Activated CD4-positive, alpha-beta T cell treated with anti-CD3 and anti-CD28 coated beads, Interleukin-2, amount 10 ng/mL, durations not matched to agents 24 days and 14 days (primary cell): ENCODE measurements around the gene VPS26C. TPM values are rescaled to one million over a fixed set of nuclear protein-coding genes. Genes with fewer than 3 reads are reported as not detected.

Experiments used
- DNase-seq: peaks from one replicate; pipeline ENCODE4 v3.0.0; 2022
- H3K27ac Mint-ChIP-seq: one replicate; pipeline ENCODE4 v1.8.0; 2022; ENCODE audit warnings: mild to moderate bottlenecking, mixed read lengths
- H3K27me3 Mint-ChIP-seq: one replicate; pipeline ENCODE4 v1.8.0; 2022; ENCODE audit warnings: mixed read lengths
- H3K36me3 Mint-ChIP-seq: one replicate; pipeline ENCODE4 v1.8.0; 2022; ENCODE audit warnings: low read depth, mild to moderate bottlenecking, mixed read lengths
- H3K4me1 Mint-ChIP-seq: one replicate; pipeline ENCODE4 v1.8.0; 2021; ENCODE audit warnings: mixed read lengths
- H3K4me3 Mint-ChIP-seq: one replicate; pipeline ENCODE4 v1.8.0; 2022; ENCODE audit warnings: mild to moderate bottlenecking, moderate library complexity, mixed read lengths
- H3K9me3 Mint-ChIP-seq: one replicate; pipeline ENCODE4 v1.8.0; 2021; ENCODE audit warnings: mixed read lengths
- intact Hi-C: fragments of 100-400 bp; cut with micrococcal nuclease; formaldehyde crosslinking; loops from one replicate; pipeline ENCODE4 v1.15.1; 2023
- total RNA-seq: library from RNA; stranded (reverse); gene quantifications from 2 replicates; pipeline ENCODE4 v1.2.3, GENCODE V29; 2022

The VPS26C gene
- total RNA-seq, 1 donor from 2014 or later: 60.0 TPM

DNA sequence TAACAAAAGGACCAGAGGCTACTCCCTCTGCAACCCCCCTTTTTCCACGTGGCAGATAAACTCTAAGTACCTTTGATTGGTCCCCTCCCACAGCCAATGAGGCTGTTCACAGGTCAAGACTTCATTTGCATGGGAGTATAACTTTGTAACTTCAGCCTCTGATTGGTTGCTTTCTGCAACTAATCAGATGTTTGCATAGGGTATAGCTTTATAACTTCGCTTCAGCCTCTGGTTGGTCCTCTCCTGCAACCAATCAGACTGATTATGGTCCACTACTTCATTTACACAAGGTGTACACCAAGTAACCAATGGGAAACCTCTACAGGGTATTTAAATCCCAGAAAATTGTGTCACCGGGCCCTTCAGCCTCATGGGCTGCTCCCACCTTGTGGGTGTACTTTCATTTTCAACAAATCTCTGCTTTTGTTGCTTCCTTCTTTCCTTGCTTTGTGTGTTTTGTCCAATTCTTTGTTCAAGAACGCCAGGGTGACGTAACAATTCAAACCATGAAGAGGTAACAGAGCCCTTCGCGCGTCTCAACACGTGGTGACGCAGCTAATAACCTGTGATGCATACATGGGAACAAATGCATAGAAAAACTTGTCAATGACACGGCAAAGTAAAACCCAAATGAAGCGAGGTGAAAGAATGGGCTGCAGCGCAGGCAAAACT lies 47.2 kb downstream of the VPS26C start:
- H3K36me3 Mint-ChIP-seq: peaks cover 30% of the 10 kb centered on the region
- peaks cover 31% of the 10 kb centered on the region for H3K4me1 Mint-ChIP-seq
- intact Hi-C loops: loop anchor here (5.0 to 10.0 kb wide), 2 partner anchors 145 to 242 kb away; partner anchors contain the start of genes PIGP and TTC3
- H3K4me3 Mint-ChIP-seq: peak overlapping the region; percentile 85
- peak overlapping the region; percentile 95 for H3K27ac Mint-ChIP-seq
- DNase-seq: no peak
- H3K9me3 Mint-ChIP-seq: no peaks in the 10 kb centered on the region
- H3K27me3 Mint-ChIP-seq: peaks cover 2% of the 10 kb centered on the region

DNA sequence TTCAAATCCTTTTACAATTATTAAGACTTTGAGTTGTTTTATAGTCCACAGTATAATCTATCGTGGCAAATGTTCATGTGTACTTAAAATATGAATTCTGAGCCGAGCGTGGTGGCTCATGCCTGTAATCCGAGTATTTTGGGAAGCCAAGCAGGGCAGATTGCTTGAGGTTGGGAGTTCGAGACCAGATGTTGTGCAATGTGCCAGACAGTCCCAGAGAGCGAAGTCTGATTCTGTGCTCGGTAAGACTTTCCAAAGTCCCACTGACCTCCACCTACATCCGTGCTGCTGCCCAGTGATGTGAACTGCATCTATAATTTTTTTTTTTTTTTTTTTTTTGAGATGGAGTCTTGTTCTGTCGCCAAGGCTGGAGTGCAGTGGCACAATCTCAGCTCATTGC lies 52.2 kb downstream of the VPS26C start:
- intact Hi-C loops: no loop called here
- no peak for DNase-seq
- Mint-ChIP-seq H3K36me3 (peaks cover 5% of the 10 kb centered on the region), H3K27me3 (peaks cover 5% of the 10 kb centered on the region), H3K9me3 (no peaks in the 10 kb centered on the region), H3K4me1 (peaks cover 4% of the 10 kb centered on the region), H3K27ac (no peak overlapping the region), H3K4me3 (no peak overlapping the region)

DNA sequence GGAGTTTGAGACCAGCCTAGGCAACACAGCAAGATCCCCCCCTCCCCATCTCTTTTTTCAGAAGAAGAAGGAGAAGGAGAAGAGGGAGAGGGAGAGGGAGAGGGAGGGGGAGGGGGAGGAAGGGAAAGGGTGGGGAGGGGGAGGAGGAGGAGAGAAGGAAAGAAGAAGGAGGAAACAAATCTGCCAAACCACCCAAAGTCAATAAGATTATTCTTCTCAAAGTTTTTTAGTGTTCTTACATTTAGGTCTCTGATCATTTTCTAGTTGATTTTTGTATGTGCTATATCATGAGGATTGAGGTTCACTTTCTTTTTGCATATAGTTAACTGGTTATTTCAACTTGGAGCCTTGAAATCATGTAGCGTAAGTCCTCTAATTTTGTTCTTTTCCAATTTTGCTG lies 56.3 kb downstream of the VPS26C start:
- intact Hi-C loops: no loop called here
- Mint-ChIP-seq H3K36me3 (no peaks in the 10 kb centered on the region), H3K4me1 (peaks cover 13% of the 10 kb centered on the region), H3K27me3 (peaks cover 5% of the 10 kb centered on the region), H3K9me3 (no peaks in the 10 kb centered on the region), H3K4me3 (no peak overlapping the region), H3K27ac (no peak overlapping the region)
- DNase-seq: no peak

DNA sequence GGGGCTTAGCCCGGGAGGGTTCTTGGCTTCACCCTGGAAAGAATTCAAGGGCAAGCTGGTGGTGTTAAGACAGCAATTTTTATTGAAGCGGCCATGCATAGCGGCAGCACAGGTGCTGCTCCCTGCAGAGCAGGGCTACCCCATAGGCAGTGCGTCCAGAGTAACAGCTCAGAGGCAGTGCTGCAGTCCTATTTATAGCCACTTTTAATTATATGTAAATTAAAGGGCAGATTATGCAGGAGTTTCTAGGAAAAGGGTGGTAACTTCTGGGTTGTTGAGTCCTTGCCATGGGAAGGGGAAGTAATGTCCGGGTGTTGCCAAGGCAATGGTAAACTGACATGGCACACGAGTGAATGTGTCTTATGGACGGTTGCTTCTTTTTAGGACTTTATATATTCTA lies 57.0 kb downstream of the VPS26C start:
- intact Hi-C loops: no loop called here
- no peaks in the 10 kb centered on the region for H3K9me3 Mint-ChIP-seq
- peaks cover 13% of the 10 kb centered on the region for H3K4me1 Mint-ChIP-seq
- H3K27me3 Mint-ChIP-seq: peaks cover 5% of the 10 kb centered on the region
- no peak overlapping the region for H3K4me3 Mint-ChIP-seq
- H3K36me3 Mint-ChIP-seq: no peaks in the 10 kb centered on the region
- H3K27ac Mint-ChIP-seq: no peak overlapping the region
- no peak for DNase-seq

DNA sequence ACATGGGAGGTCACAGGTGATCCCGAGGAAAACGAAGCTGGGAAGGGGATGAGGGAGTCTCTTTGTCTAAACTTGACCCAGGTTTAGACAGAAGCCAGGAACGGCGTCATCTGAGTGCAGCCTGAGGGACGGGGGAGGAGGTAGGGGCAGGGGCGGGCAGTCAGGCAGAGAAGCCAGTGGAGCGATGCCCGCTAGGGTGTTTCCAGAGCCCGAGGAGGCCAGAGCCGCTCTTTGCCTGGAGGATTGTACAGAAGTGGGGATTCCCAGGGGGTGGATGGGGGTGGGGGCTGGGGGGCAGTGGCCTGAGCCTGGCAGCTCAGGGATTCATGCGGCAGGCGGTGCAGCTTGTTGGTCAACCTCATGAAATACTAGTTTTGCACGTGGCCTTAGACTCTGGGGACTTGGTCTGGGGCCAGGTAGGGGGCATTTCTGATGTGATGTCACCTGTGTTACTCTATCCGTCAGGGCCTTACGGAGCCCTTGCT lies 58.4 kb downstream of the VPS26C start:
- Mint-ChIP-seq H3K4me1 (peaks cover 13% of the 10 kb centered on the region), H3K36me3 (no peaks in the 10 kb centered on the region), H3K9me3 (no peaks in the 10 kb centered on the region), H3K27ac (peak overlapping the region; percentile 9), H3K27me3 (peaks cover 5% of the 10 kb centered on the region), H3K4me3 (no peak overlapping the region)
- DNase-seq: no peak
- intact Hi-C loops: no loop called here

DNA sequence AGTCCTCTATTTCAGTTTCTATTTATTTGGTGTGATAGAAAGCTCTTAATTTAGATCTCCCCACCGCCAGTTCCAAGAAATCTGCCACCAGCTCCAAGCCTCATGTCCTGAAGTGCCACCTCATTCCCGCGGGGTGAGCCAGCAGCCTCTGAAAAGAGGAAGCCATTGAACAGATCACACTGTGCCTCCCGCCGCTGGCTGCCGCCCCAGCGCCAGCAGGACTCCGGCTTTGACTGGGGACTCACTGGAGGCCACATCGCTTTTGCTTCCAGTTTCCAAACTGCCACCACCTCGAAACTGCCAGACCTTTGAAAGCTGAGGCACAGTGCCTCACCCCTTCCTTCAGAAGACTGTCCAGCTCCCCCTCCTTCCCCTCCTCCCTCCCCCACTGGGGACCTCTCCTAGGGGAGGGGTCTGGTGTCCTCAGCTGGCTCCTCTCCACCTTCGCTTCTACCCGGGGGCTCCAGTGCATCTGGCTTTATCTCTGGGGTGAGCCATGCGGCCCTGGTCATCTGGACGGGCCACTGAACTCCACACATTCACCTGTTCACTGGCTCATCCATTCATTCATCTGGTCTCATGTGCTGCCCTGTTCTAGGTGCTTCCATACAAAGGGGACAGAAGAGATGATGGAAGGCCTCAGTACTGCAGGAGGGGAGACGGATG lies 58.9 kb downstream of the VPS26C start:
- H3K4me3 Mint-ChIP-seq: peak overlapping the region; percentile 49
- no peaks in the 10 kb centered on the region for H3K9me3 Mint-ChIP-seq
- peak; percentile 79 for DNase-seq
- intact Hi-C loops: no loop called here
- peaks cover under 1% of the 10 kb centered on the region for H3K36me3 Mint-ChIP-seq
- peak overlapping the region; percentile 66 for H3K27ac Mint-ChIP-seq
- peaks cover 13% of the 10 kb centered on the region for H3K4me1 Mint-ChIP-seq
- peaks cover 5% of the 10 kb centered on the region for H3K27me3 Mint-ChIP-seq

DNA sequence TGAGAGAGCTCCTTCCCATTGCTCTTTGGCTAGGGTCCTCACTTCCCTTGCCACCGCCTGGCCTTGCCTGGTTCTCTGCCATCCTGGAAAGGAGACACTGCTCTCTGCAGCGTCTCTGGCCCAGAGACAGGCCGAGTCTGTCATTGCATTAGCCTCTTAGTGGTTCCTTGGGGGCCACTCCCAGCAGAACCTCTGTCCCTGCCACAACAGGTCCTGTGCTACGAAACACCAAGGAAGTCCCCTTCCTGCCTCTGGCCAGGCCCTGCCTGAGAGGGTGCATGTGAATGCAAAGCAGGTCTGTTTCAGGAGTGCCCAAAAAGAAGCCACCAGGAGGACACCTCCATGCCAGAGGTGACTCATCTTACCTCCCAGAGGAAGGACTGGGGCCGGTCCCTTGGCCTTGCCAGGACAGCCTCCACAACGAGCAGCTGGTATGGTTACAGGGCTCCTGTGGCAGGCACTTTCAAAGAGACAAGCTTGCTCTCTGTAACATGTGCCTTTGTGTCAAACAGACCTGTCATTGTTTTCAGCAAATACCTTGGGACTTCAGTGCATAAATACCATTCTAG lies 59.6 kb downstream of the VPS26C start:
- DNase-seq: peak; percentile 69
- peaks cover 13% of the 10 kb centered on the region for H3K4me1 Mint-ChIP-seq
- peak overlapping the region; percentile 66 for H3K27ac Mint-ChIP-seq
- intact Hi-C loops: no loop called here
- peaks cover 5% of the 10 kb centered on the region for H3K27me3 Mint-ChIP-seq
- peaks cover 7% of the 10 kb centered on the region for H3K36me3 Mint-ChIP-seq
- peak overlapping the region; percentile 49 for H3K4me3 Mint-ChIP-seq
- no peaks in the 10 kb centered on the region for H3K9me3 Mint-ChIP-seq

DNA sequence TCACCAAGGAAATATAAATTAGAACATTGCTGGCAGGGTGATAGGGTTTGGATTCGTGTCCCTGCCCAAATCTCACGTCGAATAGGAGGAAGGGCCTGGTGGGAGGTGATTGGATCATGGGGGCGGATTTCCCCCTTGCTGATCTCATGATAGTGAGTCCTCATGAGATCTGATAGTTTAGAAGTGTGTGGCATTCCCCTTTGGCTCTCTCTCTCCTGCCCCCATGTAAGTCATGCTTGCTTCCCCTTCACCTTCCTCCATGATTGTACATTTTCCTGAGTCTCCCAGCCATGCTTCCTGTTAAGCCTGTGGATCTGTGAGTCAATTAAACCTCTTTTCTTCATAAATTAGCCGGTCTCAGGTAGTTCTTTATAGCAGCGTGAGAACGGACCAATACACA lies 60.6 kb downstream of the VPS26C start:
- Mint-ChIP-seq H3K27ac (no peak overlapping the region), H3K27me3 (peaks cover under 1% of the 10 kb centered on the region), H3K4me3 (no peak overlapping the region), H3K9me3 (no peaks in the 10 kb centered on the region), H3K36me3 (peaks cover 13% of the 10 kb centered on the region), H3K4me1 (peaks cover 13% of the 10 kb centered on the region)
- DNase-seq: no peak
- intact Hi-C loops: no loop called here

DNA sequence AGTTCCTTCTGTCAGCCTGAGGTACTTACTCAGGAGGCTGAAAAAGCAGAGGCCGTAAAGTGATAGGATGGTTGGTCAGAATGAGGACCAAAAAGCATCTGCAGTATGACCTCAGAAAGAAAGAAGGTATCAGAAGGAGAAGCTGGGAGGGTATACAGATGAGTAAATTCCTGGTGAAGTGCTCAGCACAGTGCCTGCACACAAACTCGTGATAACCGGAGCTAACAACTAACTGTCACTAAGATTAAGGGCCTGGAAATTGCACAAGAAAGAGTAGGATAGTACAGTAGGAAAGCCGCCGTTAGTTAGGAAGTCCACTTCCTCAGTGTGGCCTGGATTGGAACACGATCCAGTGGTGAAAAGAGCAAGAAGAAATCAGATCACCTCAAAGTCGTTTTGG lies 62.6 kb downstream of the VPS26C start:
- Mint-ChIP-seq H3K9me3 (no peaks in the 10 kb centered on the region), H3K36me3 (peaks cover 17% of the 10 kb centered on the region), H3K27ac (no peak overlapping the region), H3K4me3 (no peak overlapping the region), H3K27me3 (no peaks in the 10 kb centered on the region), H3K4me1 (peaks cover 13% of the 10 kb centered on the region)
- no peak for DNase-seq
- intact Hi-C loops: no loop called here

DNA sequence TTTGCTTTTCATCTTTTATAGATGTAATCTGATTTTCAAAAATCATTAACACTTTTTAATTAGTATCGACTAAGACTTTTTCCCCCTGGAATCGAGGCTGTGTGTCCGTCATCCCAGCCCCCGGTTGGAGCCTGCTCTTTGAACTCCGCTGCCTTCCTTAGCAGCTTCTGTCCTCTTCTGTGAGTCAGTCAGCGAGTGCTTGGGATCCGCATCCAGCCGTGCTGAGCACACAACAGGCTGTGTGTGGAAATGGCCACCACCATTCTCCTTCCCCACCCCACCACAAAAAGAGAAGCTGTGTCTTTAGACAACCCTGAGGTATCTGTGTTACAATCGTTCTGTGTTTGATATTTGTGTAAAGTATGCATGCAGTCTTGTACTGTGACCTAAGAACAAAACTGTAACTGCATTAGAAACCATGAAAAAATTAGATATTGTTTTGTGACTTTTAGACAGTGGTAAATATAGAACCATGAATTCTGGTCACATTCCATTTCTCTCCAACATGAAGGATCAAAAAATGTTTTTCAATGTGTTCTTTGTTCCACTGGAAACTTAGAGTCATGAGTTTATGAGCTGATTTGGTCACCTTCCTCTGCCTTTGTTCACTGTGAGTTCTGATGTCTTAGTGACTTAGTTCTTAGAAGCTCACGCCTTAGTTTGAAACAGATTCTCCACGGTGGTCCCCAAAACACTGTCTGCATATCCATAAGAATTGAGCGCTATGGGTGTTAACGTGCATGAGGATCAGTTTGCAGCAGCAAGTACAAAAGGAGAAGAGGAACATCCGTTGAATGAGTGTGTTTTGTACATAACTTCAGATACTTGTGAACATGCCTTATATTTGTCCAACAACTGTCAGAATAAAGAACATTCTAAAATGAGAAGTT lies 64.7 kb downstream of the VPS26C start:
- no peaks in the 10 kb centered on the region for H3K27me3 Mint-ChIP-seq
- no peak for DNase-seq
- intact Hi-C loops: no loop called here
- peaks cover 3% of the 10 kb centered on the region for H3K4me1 Mint-ChIP-seq
- no peak overlapping the region for H3K27ac Mint-ChIP-seq
- no peaks in the 10 kb centered on the region for H3K9me3 Mint-ChIP-seq
- peaks cover 24% of the 10 kb centered on the region for H3K36me3 Mint-ChIP-seq
- H3K4me3 Mint-ChIP-seq: no peak overlapping the region

DNA sequence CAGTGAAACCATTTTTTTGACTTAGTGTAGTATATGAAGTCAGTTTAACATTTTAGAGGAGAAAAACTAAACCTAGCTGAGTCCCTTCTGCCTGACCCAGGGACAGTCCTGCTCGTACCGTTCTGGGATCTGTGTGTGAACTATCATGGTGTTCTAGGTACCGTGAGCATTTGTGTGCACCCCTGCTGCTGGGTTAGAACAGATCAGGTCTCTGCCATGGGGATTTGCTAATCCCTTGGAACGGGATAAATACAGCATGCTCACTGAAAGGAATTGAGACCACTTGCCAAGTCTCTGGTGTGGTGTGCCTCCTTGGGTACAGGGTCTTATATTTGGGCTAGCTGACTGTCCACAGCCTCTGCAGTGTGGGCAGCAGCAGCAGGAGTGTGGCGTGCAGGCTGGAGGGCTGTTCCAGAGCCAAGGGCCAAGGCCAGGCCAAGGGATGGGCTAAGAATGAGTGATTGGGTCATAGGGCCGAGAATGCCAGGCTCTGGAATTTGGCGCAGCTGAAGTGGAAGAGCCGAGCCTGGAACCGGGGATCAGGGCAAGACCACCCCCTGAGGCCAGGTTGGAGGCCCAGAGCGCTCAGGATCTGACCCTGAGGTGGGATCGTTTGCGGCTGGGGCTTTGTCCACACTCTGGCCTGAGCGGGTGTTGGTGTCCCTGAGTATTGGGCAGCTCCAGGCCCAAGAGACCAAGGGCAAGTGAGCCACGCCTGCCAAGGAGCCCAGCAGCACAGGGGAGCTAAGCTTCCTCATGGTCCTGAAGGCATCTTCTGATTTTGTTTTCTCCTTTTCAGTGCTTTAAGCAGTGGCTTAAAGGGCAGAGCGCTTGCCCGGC lies 66.3 kb downstream of the VPS26C start:
- H3K36me3 Mint-ChIP-seq: peaks cover 30% of the 10 kb centered on the region
- no peak for DNase-seq
- H3K27ac Mint-ChIP-seq: no peak overlapping the region
- H3K9me3 Mint-ChIP-seq: no peaks in the 10 kb centered on the region
- intact Hi-C loops: no loop called here
- H3K4me3 Mint-ChIP-seq: no peak overlapping the region
- H3K4me1 Mint-ChIP-seq: no peaks in the 10 kb centered on the region
- H3K27me3 Mint-ChIP-seq: no peaks in the 10 kb centered on the region

DNA sequence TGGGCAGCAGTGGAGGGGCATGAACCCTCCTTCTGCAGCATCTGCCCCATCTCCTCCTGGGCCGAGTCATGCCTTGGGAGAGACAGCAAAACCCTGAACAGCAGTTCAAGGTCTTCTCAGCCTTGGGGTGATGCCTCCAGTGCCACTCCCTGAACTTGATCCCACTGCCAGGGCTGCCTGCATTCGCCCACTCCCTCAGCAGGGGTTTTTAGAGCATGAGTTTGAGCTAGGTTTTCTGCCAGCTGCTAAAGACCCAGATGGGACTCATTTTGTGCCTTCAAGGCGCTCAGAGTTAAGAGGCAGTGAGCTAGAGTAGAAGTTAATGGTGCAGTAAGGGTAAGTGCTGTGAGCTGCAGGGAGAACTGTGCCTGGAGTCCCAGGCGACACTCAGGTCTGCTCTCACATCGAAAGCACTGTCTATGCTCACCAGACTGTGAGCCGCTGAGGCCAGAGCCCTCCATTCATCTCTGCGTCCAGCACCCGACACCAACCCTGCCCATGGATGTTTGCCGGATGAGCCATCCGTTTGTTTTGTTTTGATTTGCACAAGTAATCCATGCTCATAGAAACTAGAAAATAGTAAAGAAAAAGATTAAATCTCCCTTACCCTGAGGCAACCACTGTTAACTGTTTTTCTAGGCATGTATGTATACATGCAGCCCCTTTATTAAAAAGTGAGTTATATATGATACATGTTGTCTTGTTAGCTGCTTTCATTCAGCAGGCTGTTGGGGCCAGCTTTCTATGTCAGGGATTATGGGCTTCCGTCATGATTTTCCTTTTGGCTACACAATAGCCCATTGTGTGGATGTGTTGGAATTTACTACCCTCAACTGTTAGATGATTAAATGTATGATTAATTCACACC lies 67.8 kb downstream of the VPS26C start:
- no peak for DNase-seq
- no peaks in the 10 kb centered on the region for H3K9me3 Mint-ChIP-seq
- H3K4me3 Mint-ChIP-seq: no peak overlapping the region
- H3K27me3 Mint-ChIP-seq: no peaks in the 10 kb centered on the region
- peaks cover 35% of the 10 kb centered on the region for H3K36me3 Mint-ChIP-seq
- H3K4me1 Mint-ChIP-seq: no peaks in the 10 kb centered on the region
- intact Hi-C loops: no loop called here
- H3K27ac Mint-ChIP-seq: no peak overlapping the region
